Activated T-cell treated with anti-CD3 and anti-CD28 coated beads, Interleukin-2, amount 50 U/mL, for 4 hours (primary cell): ENCODE measurements around the gene MYADML2. TPM values are rescaled to one million over a fixed set of nuclear protein-coding genes. Genes with fewer than 3 reads are reported as not detected.

ENCODE experiments used
- ATAC-seq, 2 donors: fragments of 200-7000 bp; cut with Tn5 transposase; one replicate each; pipeline ENCODE4 v1.10.0; 2021
- DNase-seq: peaks from one replicate; pipeline ENCODE4 v3.0.0-alpha.2; 2020
- H3K27me3 Mint-ChIP-seq: one replicate; pipeline ENCODE4 v1.8.0; 2021; ENCODE audit warnings: low read depth, mixed read lengths
- H3K36me3 Mint-ChIP-seq: one replicate; pipeline ENCODE4 v1.8.0; 2022; ENCODE audit warnings: mixed read lengths; ENCODE audit not compliant: insufficient read depth
- H3K4me1 Mint-ChIP-seq: one replicate; pipeline ENCODE4 v1.8.0; 2021; ENCODE audit warnings: low read depth, mixed read lengths
- H3K4me3 Mint-ChIP-seq: one replicate; pipeline ENCODE4 v1.8.0; 2021; ENCODE audit warnings: mild to moderate bottlenecking, moderate library complexity, mixed read lengths
- H3K9me3 Mint-ChIP-seq: one replicate; pipeline ENCODE4 v1.8.0; 2021; ENCODE audit warnings: mixed read lengths
- total RNA-seq, 3 donors: library from RNA; stranded (reverse); gene quantifications; one replicate each; pipeline ENCODE4 v1.2.1, GENCODE V29; 2021

Gene MYADML2
- total RNA-seq, 3 donors from 2014 or later = not detected

DNA sequence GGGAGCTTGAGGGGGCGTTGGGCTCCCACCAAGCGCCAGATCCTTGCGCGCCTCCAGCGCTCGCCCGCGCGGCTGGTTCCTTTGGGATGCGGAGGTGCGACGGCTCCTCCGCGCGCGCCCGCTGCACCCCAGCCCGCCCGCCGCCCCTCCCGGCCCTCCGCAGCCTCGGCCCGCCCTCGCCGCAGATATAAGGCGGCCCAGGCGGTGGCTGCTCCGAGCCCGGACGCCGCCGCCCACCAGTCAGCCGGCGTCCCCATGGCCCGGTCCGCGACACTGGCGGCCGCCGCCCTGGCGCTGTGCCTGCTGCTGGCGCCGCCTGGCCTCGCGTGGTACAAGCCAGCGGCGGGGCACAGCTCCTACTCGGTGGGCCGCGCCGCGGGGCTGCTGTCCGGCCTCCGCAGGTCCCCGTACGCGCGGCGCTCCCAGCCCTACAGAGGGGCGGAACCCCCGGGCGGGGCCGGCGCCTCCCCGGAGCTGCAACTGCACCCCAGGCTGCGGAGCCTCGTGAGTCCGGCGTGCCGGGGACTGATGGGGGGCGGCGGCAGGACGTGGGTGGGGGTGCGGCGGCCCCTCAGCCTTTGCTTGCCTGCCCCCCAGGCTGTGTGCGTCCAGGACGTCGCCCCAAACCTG, 44.9 kb downstream of the MYADML2 start, which contains the start of gene NPB:
TSS of gene NPB (plus strand) at position 216 of the 630 bp plus-strand sequence. CDS start at position 256, 40 bp downstream.
- H3K4me3 Mint-ChIP-seq = no peak within 1 kb of the TSS
- H3K4me1 Mint-ChIP-seq = peaks cover 5% of the 10 kb centered on the region
- DNase-seq = no peak
- no peaks in the 10 kb centered on the region for H3K9me3 Mint-ChIP-seq
- H3K27me3 Mint-ChIP-seq = peaks cover 9% of the 10 kb centered on the region
- peak; percentile 64 to 72 for ATAC-seq
- peaks cover 32% of the 10 kb centered on the region for H3K36me3 Mint-ChIP-seq

DNA sequence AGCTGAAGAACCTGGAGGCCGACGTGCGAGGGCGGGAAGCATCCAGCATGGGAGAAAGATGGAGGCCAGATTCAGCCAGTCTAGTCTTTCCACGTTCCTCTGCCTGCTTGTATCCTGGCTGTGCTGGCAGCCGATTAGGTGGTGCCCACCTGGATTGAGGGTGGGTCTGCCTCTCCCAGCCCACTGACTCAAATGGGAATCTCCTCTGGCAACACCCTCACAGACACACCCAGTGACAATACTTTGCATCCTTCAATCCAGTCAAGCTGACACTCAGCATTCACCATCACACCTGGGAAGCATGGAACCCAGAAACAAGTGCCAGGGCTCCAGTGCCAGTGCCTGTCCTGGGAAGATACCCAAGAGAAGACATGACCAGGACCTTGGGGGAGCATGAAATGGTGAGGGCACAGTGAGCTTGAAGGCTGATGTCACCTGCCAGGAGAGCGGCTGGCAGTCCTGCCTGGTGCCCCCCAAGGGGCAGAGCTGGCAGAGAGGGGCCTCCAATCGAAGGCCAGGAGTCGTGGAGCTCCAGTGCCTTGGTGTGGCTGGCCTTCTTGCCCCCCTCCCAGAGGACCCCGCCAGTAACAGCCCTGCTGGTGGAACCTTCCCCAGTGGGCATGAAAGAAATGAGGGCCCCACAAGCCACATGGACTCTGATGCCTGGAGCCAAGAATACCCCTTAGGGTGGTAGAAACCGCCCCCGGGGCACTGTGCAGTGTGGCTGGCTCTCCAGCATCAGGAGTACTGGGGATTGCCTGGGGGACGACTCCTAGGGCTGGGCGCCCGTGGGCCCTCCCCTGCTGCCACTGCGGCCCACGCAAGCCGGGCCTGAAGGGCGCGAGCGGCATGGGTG, 45.6 kb downstream of the MYADML2 start:
- Mint-ChIP-seq H3K27me3 (peaks cover 9% of the 10 kb centered on the region), H3K4me3 (no peak overlapping the region), H3K9me3 (no peaks in the 10 kb centered on the region), H3K4me1 (peaks cover 5% of the 10 kb centered on the region), H3K36me3 (peaks cover 33% of the 10 kb centered on the region)
- DNase-seq (no peak), ATAC-seq (peak; percentile 12 to 26)

DNA sequence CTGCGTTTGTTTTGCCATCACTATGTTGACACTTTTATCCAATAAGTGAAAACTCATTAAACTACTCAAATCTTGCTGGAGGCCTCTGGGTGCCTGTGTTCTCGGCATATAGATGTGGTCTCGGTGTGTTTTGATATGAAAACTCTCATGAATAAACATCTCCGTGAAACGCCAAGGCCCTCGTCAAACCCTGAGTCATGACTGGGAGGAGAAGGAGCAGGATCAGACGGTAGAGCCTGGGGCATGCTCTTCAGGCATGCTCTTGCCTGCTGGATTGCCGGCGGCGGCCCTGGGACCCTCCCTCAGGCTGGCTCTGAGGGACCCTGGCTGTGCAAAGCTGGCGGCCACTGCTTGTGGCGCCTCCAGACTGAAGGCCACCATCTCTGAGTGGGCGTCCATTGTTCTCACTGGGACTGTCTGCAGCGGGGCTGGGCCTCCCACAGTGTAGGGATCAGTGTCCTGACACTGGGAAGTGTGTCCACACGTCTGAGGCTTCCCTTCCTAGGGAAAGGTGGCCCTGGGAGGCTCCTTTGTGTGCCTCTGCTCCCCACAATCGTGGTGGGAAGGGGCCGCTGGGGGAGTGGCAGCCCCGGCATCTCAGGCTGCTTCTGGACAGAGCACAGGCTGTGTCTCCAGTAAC, 46.7 kb downstream of the MYADML2 start:
- no peaks in the 10 kb centered on the region for H3K9me3 Mint-ChIP-seq
- H3K4me1 Mint-ChIP-seq = peaks cover 5% of the 10 kb centered on the region
- DNase-seq = no peak
- H3K36me3 Mint-ChIP-seq = peaks cover 34% of the 10 kb centered on the region
- no peak for ATAC-seq
- H3K27me3 Mint-ChIP-seq = peaks cover 9% of the 10 kb centered on the region
- no peak overlapping the region for H3K4me3 Mint-ChIP-seq

DNA sequence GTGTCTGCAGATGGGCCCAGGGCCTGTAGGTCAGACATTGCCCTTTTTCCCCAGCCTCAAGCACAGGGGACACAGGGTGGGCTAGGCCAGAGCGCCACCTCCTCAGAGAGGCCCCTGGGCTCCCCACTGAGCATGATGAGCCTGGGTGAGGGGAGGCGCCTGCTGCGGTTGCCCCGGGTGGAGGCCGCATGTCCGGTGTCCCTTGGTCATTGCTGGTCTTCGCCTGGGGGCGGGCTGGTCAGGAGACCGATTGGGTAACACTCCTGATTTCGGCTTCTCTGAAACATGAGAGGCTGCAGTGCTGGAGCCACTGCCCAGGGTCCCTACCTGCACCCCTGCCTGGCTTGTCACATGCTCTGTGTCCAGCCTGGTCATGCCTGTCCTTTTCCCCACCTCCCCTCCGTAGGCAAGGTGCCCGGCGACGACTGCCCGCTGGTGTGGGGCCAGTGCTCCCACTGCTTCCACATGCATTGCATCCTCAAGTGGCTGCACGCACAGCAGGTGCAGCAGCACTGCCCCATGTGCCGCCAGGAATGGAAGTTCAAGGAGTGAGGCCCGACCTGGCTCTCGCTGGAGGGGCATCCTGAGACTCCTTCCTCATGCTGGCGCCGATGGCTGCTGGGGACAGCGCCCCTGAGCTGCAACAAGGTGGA, 47.4 kb downstream of the MYADML2 start:
- Mint-ChIP-seq H3K9me3 (no peaks in the 10 kb centered on the region), H3K27me3 (peaks cover 9% of the 10 kb centered on the region), H3K4me3 (no peak overlapping the region), H3K4me1 (peaks cover 5% of the 10 kb centered on the region), H3K36me3 (peaks cover 36% of the 10 kb centered on the region)
- no peak for ATAC-seq
- DNase-seq = no peak

DNA sequence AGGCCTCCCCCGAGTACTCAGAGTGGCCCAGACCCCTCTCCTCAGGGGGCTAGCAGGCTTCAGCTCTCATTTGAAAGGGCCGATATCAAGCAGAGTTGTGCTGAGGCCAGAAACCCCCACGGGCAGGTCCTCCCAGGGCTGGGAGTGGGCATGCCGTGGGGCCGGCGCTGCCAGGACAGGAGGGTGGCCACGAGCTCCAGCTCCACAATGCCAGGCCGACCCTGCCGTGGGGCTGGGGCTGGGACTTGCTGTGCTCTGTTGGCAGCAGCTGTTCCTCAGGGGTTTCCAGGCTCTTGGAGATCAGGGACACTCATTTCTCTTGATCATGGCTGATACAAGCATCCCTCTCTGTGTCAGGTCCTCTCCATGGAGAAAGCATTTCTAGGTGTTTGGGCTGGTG, 48.1 kb downstream of the MYADML2 start:
- H3K4me3 Mint-ChIP-seq = no peak overlapping the region
- H3K36me3 Mint-ChIP-seq = peaks cover 33% of the 10 kb centered on the region
- ATAC-seq (no peak), DNase-seq (no peak)
- H3K9me3 Mint-ChIP-seq = no peaks in the 10 kb centered on the region
- H3K4me1 Mint-ChIP-seq = peaks cover 5% of the 10 kb centered on the region
- H3K27me3 Mint-ChIP-seq = peaks cover 9% of the 10 kb centered on the region

DNA sequence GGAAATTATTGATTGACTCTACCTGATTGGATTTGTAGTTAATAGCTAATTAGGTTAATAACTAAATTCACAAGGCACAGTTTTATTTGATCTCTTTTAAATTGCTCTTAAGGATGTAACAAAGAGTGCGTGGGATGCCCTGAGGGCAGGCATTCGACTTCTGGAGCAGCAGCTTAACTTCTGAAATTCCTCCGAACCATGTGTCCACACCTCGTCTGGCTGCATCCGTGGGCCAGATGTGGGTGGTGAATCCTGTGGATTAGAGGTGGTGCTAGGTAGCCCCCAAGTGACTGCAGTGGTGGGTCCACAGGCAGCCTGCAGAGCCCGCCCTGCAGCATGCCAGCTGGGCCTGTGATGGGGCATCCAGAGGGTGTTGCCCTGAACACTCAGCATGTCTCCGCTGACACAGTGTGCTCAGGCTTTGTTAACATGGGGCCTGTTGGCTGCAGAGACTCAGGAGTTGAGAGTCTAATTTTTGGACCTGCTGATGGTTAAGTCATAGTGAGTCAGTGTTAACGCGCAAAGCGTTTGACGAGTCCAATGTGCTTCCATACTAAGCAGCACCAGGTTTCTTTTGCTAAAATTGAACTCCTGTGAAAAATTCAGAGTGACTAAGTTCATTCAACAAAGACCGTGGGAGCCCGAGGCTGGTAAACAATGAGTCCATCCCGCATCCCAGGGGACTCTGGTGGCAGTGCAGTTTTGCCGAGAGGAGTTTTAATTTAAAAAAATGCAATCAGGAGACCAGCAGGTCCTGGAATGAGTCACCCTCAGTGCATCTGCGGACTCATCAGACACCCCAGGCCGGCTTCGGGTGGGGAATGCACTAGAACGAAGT, 48.8 kb downstream of the MYADML2 start:
- Mint-ChIP-seq H3K9me3 (no peaks in the 10 kb centered on the region), H3K36me3 (peaks cover 33% of the 10 kb centered on the region), H3K4me1 (peaks cover 5% of the 10 kb centered on the region), H3K27me3 (peaks cover 9% of the 10 kb centered on the region), H3K4me3 (no peak overlapping the region)
- ATAC-seq = no peak
- no peak for DNase-seq

DNA sequence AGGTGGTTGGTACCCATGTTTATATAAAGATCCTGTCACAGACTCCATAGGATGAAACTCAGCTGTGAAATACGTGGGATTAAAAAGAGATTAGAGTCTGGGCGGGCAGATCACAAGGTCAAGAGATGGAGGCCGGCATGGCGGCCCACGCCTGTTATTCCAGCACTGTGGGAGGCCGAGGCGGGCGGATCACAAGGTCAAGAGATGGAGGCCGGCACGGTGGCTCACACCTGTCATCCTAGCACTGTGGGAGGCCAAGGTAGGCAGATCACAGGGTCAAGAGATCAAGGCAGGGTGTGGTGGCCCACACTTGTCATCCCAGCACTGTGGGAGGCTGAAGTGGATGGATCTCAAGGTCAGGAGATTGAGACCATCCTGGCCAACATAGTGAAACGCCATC, 51.6 kb downstream of the MYADML2 start:
- no peaks in the 10 kb centered on the region for H3K27me3 Mint-ChIP-seq
- DNase-seq = no peak
- H3K9me3 Mint-ChIP-seq = no peaks in the 10 kb centered on the region
- no peak overlapping the region for H3K4me3 Mint-ChIP-seq
- peaks cover 3% of the 10 kb centered on the region for H3K4me1 Mint-ChIP-seq
- ATAC-seq = no peak
- H3K36me3 Mint-ChIP-seq = peaks cover 27% of the 10 kb centered on the region

DNA sequence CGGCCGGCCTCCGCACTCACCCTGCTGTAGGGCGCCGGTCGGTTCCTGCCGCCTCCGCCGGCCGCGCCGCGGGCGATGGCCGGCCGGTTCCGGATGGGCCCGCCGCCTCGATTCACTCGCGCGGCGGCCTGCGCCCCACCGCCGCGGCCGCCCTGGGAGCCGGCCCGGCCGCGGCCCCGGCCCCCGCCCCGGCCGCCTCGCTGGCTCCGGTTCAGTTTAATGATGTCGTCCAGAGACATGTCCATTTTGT, 55.8 kb downstream of the MYADML2 start:
- DNase-seq (no peak), ATAC-seq (peak; percentile 7 to 15)
- H3K4me3 Mint-ChIP-seq = peak overlapping the region; percentile 94
- H3K9me3 Mint-ChIP-seq = no peaks in the 10 kb centered on the region
- H3K36me3 Mint-ChIP-seq = peaks cover 24% of the 10 kb centered on the region
- H3K4me1 Mint-ChIP-seq = peaks cover 22% of the 10 kb centered on the region
- no peaks in the 10 kb centered on the region for H3K27me3 Mint-ChIP-seq

DNA sequence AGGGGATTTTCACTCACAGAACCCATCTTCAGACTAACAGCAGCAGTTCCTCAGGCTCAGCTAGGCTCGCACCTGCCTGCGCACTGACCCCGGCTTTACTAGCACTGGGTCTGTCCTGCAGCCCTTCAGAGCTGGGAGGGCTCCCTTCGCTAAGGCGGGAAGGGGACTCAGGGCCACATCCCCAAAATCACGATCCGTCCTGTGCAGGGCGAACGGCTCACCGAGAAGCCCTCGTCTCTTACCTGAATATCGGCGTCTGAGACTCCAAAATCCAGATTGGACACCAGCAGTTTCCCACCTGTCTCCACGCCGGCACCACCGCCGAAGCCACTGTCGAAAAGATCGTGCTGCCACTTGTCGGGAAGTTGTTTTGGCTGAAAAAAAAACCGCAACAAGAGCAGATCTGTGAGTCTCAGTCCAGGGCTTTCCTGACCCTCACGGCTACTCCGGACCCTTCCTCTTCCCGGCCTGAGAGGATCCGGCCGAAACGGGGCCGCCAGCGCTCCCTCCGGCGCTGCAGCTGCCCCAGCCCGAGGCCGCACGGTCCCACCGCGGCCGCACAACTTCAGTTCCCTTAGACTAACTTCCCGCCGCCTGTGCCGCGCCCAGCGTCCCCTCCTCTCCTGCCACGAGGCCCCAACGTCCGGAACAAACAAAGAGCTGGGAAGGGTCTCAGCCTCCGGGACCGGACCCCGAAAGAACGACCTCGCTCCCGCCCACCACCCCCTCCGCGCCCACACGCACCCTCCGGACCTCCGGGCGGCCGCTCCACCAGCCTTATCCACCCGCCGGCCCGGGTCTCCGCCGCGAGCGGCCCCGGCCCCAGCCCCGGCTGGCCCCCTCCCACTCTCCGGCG, 56.4 kb downstream of the MYADML2 start:
- ATAC-seq = peak in 1 of 2 donors; percentile 4

More for the DNA sequence above, 56.4 kb downstream of the MYADML2 start:
- Mint-ChIP-seq H3K4me1 (peaks cover 22% of the 10 kb centered on the region), H3K27me3 (no peaks in the 10 kb centered on the region), H3K4me3 (peak overlapping the region; percentile 88), H3K36me3 (peaks cover 25% of the 10 kb centered on the region), H3K9me3 (no peaks in the 10 kb centered on the region)
- no peak for DNase-seq

Other genes starting within 250 kb of the MYADML2 start
- 100 to 1,000 TPM; 294 to 372 (median 359) TPM for gene MRPL12, start 243.9 kb downstream of the MYADML2 start, total RNA-seq
- 10 to 100 TPM; 29.9 to 47.8 (median 38.8) TPM for gene SLC25A10, start 234.9 kb downstream of the MYADML2 start, total RNA-seq
- gene GCGR, start 143.1 kb downstream of the MYADML2 start, total RNA-seq = not detected
- gene MCRIP1, start 113.9 kb downstream of the MYADML2 start, total RNA-seq = 100 to 1,000 TPM; 100 to 112 (median 110) TPM
- not detected for gene PPP1R27, start 112.2 kb downstream of the MYADML2 start, total RNA-seq
- gene P4HB, start 86.7 kb downstream of the MYADML2 start, total RNA-seq = 100 to 1,000 TPM; 442 to 487 (median 478) TPM
- 100 to 1,000 TPM; 789 to 858 (median 821) TPM for gene ARHGDIA, start 75.9 kb downstream of the MYADML2 start, total RNA-seq
- gene ALYREF, start 55.6 kb downstream of the MYADML2 start, total RNA-seq = 100 to 1,000 TPM; 321 to 369 (median 324) TPM
- gene ANAPC11, start 55.5 kb downstream of the MYADML2 start, total RNA-seq = 100 to 1,000 TPM; 128 to 157 (median 153) TPM
- gene NPB, start 45.0 kb downstream of the MYADML2 start, total RNA-seq = under 1 TPM in 2 of 3 donors, not detected in 1; 0.14 to 0.24 TPM
- 10 to 100 TPM; 23.5 to 25.8 (median 25.7) TPM for gene PCYT2, start 35.8 kb downstream of the MYADML2 start, total RNA-seq
- gene SIRT7, start 29.1 kb downstream of the MYADML2 start, total RNA-seq = 10 to 100 TPM; 41.1 to 47.2 (median 46.3) TPM
- 10 to 100 TPM; 42.9 to 50.9 (median 43.4) TPM for gene MAFG, start 19.5 kb downstream of the MYADML2 start, total RNA-seq
- gene PYCR1, start 9.9 kb downstream of the MYADML2 start, total RNA-seq = 100 to 1,000 TPM; 192 to 199 (median 194) TPM
- gene NOTUM, start 14.0 kb upstream of the MYADML2 start, total RNA-seq = under 1 TPM; 0.40 to 0.56 (median 0.41) TPM
- gene ASPSCR1, start 30.4 kb upstream of the MYADML2 start, total RNA-seq = 10 to 100 TPM; 41.4 to 41.9 (median 41.6) TPM
- gene CENPX, start 75.6 kb upstream of the MYADML2 start, total RNA-seq = 100 to 1,000 TPM; 145 to 189 (median 183) TPM
- 10 to 100 TPM; 19.5 to 31.4 (median 30.8) TPM for gene LRRC45, start 76.1 kb upstream of the MYADML2 start, total RNA-seq
- gene RAC3, start 84.4 kb upstream of the MYADML2 start, total RNA-seq = 1 to 10 TPM; 4.1 to 7.7 (median 4.8) TPM
- 10 to 100 TPM; 74.2 to 88.6 (median 76.9) TPM for gene DCXR, start 90.5 kb upstream of the MYADML2 start, total RNA-seq
- 10 to 100 TPM; 20.3 to 21.5 (median 20.4) TPM for gene RFNG, start 104.6 kb upstream of the MYADML2 start, total RNA-seq
- gene GPS1, start 104.7 kb upstream of the MYADML2 start, total RNA-seq = 100 to 1,000 TPM; 172 to 183 (median 177) TPM
- 100 to 1,000 TPM; 323 to 369 (median 326) TPM for gene DUS1L, start 118.6 kb upstream of the MYADML2 start, total RNA-seq
- 100 to 1,000 TPM; 365 to 468 (median 403) TPM for gene FASN, start 151.0 kb upstream of the MYADML2 start, total RNA-seq